H1 (cell line): Measurements from ENCODE around the gene ABCC4. TPM values are rescaled to one million over a fixed set of nuclear protein-coding genes. Genes with fewer than 3 reads are reported as not detected.

Experiments used
- CTCF ChIA-PET: fragments of 300-600 bp; sonication (Branson Sonifier 250); formaldehyde crosslinking; loops from one replicate; lab custom pipeline; 2021; ENCODE audit not compliant: partially characterized antibody; lab: Charles Lee
- POLR2A ChIA-PET: fragments of 300-600 bp; sonication (Branson Sonifier 250); formaldehyde crosslinking; loops from one replicate; lab custom pipeline; 2021; ENCODE audit warnings: inconsistent platforms; ENCODE audit not compliant: partially characterized antibody; lab: Charles Lee
- DNase-seq, 2 experiments: peaks; one replicate each; pipeline versions ENCODE4 v3.0.0 to v3.0.0-alpha.2; 2010 to 2022; ENCODE audit warnings: low spot score in 2 of 2, low read depth in 1 of 2, mixed read lengths in 1 of 2
- FAIRE-seq: peaks from 2 replicates; lab custom pipeline; 2011; peaks lifted over from hg19 to GRCh38; lab: Jason Lieb, UNC
- H2AFZ ChIP-seq: 2 replicates; pipeline ENCODE4 v1.8.1; 2012; ENCODE audit warnings: low read length, inconsistent platforms
- H2AK5ac ChIP-seq: 2 replicates; pipeline ENCODE4 v1.6.1; 2013; ENCODE audit warnings: low read depth, low read length
- H2BK120ac ChIP-seq: replicated peaks from 2 replicates; pipeline ENCODE3; 2013; ENCODE audit warnings: low read depth, low read length, inconsistent platforms
- H2BK12ac ChIP-seq: 2 replicates; pipeline ENCODE4 v1.6.1; 2013; ENCODE audit warnings: low read depth, low read length
- H2BK15ac ChIP-seq: 2 replicates; pipeline ENCODE4 v1.6.1; 2013; ENCODE audit warnings: low read length
- H2BK20ac ChIP-seq: 2 replicates; pipeline ENCODE4 v1.6.1; 2013; ENCODE audit warnings: low read length
- H2BK5ac ChIP-seq: 2 replicates; pipeline ENCODE4 v1.6.1; 2013; ENCODE audit warnings: low read depth, low read length
- H3K14ac ChIP-seq: 2 replicates; pipeline ENCODE4 v1.6.1; 2013; ENCODE audit warnings: inconsistent platforms; ENCODE audit not compliant: insufficient read length
- H3K18ac ChIP-seq: 2 replicates; pipeline ENCODE4 v1.6.1; 2013; ENCODE audit warnings: low read length; ENCODE audit errors: extremely low read depth
- H3K23ac ChIP-seq: 2 replicates; pipeline ENCODE4 v1.6.1; 2013; ENCODE audit warnings: inconsistent platforms; ENCODE audit not compliant: insufficient read length
- H3K23me2 ChIP-seq: 2 replicates; pipeline ENCODE4 v1.6.1; 2013; ENCODE audit warnings: low read depth, low read length
- H3K27ac ChIP-seq: 2 replicates; pipeline ENCODE4 v1.6.1; 2011; ENCODE audit warnings: low read depth, low read length, inconsistent platforms
- H3K27me3 ChIP-seq, 4 experiments: replicated peaks in 1 of 4; 1 replicate in 1 of 4; 2 replicates in 3 of 4; pipeline versions ENCODE4 v1.6.1 to v1.8.1; 2011 to 2013; ENCODE audit warnings: low read length in 3 of 4, mild to moderate bottlenecking in 3 of 4, inconsistent platforms in 2 of 4, mixed read lengths in 2 of 4, moderate library complexity in 1 of 4; ENCODE audit not compliant: control insufficient read depth in 3 of 4, insufficient read depth in 3 of 4; ENCODE audit errors: extremely low read depth in 1 of 4
- H3K36me3 ChIP-seq, 4 experiments: 2 replicates each; pipeline versions ENCODE4 v1.6.1 to v1.8.1; 2011 to 2013; ENCODE audit warnings: mild to moderate bottlenecking in 4 of 4, low read length in 3 of 4, moderate library complexity in 2 of 4, control low read depth in 1 of 4, inconsistent platforms in 1 of 4; ENCODE audit not compliant: insufficient read depth in 4 of 4, control insufficient read depth in 2 of 4
- H3K4ac ChIP-seq: replicated peaks from 2 replicates; pipeline ENCODE3; 2013; ENCODE audit warnings: low read length, low read depth, mixed read lengths, inconsistent platforms; ENCODE audit not compliant: insufficient read length
- H3K4me1 ChIP-seq, 4 experiments: replicated peaks in 1 of 4; 1 replicate in 1 of 4; 2 replicates in 3 of 4; pipeline versions ENCODE4 v1.6.1 to v1.8.1; 2011 to 2013; ENCODE audit warnings: low read length in 3 of 4, inconsistent platforms in 2 of 4, mixed read lengths in 1 of 4; ENCODE audit not compliant: insufficient read depth in 4 of 4, control insufficient read depth in 3 of 4
- H3K4me2 ChIP-seq, 2 experiments: 2 replicates each; pipeline versions ENCODE4 v1.6.1 to v1.8.1; 2011 to 2013; ENCODE audit warnings: low read depth in 2 of 2, low read length in 2 of 2, control low read depth in 1 of 2, inconsistent platforms in 1 of 2, mild to moderate bottlenecking in 1 of 2; ENCODE audit not compliant: insufficient read depth in 1 of 2
- H3K4me3 ChIP-seq, 4 experiments: fragments of 200-600, 300-600 bp in 1 of 4; sonication (generic), shearing (Covaris generic), sonication (Bioruptor Twin) in 1 of 4; 2 replicates each; pipeline versions ENCODE4 v1.5.1 to v1.8.1; 2011 to 2016; ENCODE audit warnings: low read length in 4 of 4, low read depth in 3 of 4, control low read depth in 2 of 4, inconsistent platforms in 2 of 4, mild to moderate bottlenecking in 2 of 4, mixed read lengths in 1 of 4, moderate library complexity in 1 of 4; ENCODE audit not compliant: insufficient read depth in 2 of 4; ENCODE audit errors: extremely low read depth in 1 of 4
- H3K56ac ChIP-seq: replicated peaks from 2 replicates; pipeline ENCODE3; 2013; ENCODE audit warnings: low read depth, mild to moderate bottlenecking, mixed read lengths, low read length, inconsistent platforms; ENCODE audit not compliant: insufficient read length
- H3K79me1 ChIP-seq: 2 replicates; pipeline ENCODE4 v1.6.1; 2013; ENCODE audit warnings: low read depth, low read length, control low read depth
- H3K79me2 ChIP-seq, 2 experiments: 2 replicates each; pipeline versions ENCODE4 v1.6.1 to v1.8.1; 2012 to 2013; ENCODE audit warnings: low read length in 2 of 2, mild to moderate bottlenecking in 2 of 2, inconsistent platforms in 1 of 2; ENCODE audit not compliant: insufficient read depth in 2 of 2, control insufficient read depth in 1 of 2
- H3K9ac ChIP-seq, 4 experiments: replicated peaks in 1 of 4; 1 replicate in 1 of 4; 2 replicates in 3 of 4; pipeline versions ENCODE4 v1.6.1 to v1.8.1; 2011 to 2013; ENCODE audit warnings: low read depth in 3 of 4, low read length in 3 of 4, control low read depth in 2 of 4, mild to moderate bottlenecking in 2 of 4, moderate library complexity in 2 of 4, inconsistent platforms in 1 of 4; ENCODE audit errors: extremely low read depth in 1 of 4
- H3K9me3 ChIP-seq, 2 experiments: 2 replicates each; pipeline versions ENCODE4 v1.6.1 to v1.8.1; 2012 to 2013; ENCODE audit warnings: mild to moderate bottlenecking in 2 of 2, moderate library complexity in 2 of 2, control low read depth in 1 of 2, inconsistent platforms in 1 of 2, low read depth in 1 of 2, low read length in 1 of 2, mixed read lengths in 1 of 2; ENCODE audit not compliant: insufficient read depth in 2 of 2
- H4K20me1 ChIP-seq, 2 experiments: replicated peaks in 1 of 2; 2 replicates each; pipeline versions ENCODE3 to v1.8.1; 2011 to 2013; ENCODE audit warnings: inconsistent platforms in 2 of 2, low read length in 2 of 2, mild to moderate bottlenecking in 1 of 2; ENCODE audit not compliant: insufficient read depth in 2 of 2, control insufficient read depth in 1 of 2
- H4K5ac ChIP-seq: 2 replicates; pipeline ENCODE4 v1.6.1; 2013; ENCODE audit warnings: low read length, low read depth, mixed read lengths, inconsistent platforms; ENCODE audit not compliant: insufficient read length
- H4K8ac ChIP-seq: 2 replicates; pipeline ENCODE4 v1.8.0; 2013; ENCODE audit warnings: mild to moderate bottlenecking, moderate library complexity, low read length, inconsistent platforms; ENCODE audit not compliant: insufficient read depth; ENCODE audit errors: extremely low read depth
- H4K91ac ChIP-seq: replicated peaks from 2 replicates; pipeline ENCODE3; 2013; ENCODE audit warnings: low read length, mixed read lengths, inconsistent platforms; ENCODE audit not compliant: insufficient read length
- EGR1 ChIP-seq: IDR thresholded peaks from 2 replicates; pipeline ENCODE4 v1.6.1; 2011; ENCODE audit warnings: low read depth, low read length, borderline replicate concordance
- HDAC2 ChIP-seq, 2 experiments: fragments of 300-600 bp in 1 of 2; sonication (generic) in 1 of 2; IDR thresholded peaks; 2 replicates each; pipeline ENCODE4 v1.6.1; 2011 to 2012; ENCODE audit warnings: low read depth in 2 of 2, low read length in 2 of 2, mild to moderate bottlenecking in 2 of 2, moderate library complexity in 2 of 2, borderline replicate concordance in 1 of 2, inconsistent platforms in 1 of 2
- NANOG ChIP-seq: IDR thresholded peaks from 2 replicates; pipeline ENCODE4 v1.6.1; 2011; ENCODE audit warnings: low read length, low read depth, mild to moderate bottlenecking, inconsistent platforms; ENCODE audit not compliant: insufficient read depth, poor library complexity, severe bottlenecking
- POU5F1 ChIP-seq: IDR thresholded peaks from 2 replicates; pipeline ENCODE4 v1.6.1; 2011; ENCODE audit warnings: low read depth, mild to moderate bottlenecking, low read length, moderate library complexity
- RXRA ChIP-seq: IDR thresholded peaks from 2 replicates; pipeline ENCODE4 v1.6.1; 2011; ENCODE audit warnings: low read depth, mild to moderate bottlenecking, low read length, moderate library complexity; ENCODE audit not compliant: insufficient read depth
- SIN3A ChIP-seq, 2 experiments: IDR thresholded peaks in 1 of 2; conservative IDR thresholded peaks in 1 of 2; 2 replicates each; pipeline ENCODE4 v1.6.1; 2011 to 2012; ENCODE audit warnings: low read length in 2 of 2, improper control_type of control experiment in 1 of 2, low read depth in 1 of 2, mild to moderate bottlenecking in 1 of 2
- SP2 ChIP-seq: IDR thresholded peaks from 2 replicates; pipeline ENCODE4 v1.6.1; 2012; ENCODE audit warnings: mild to moderate bottlenecking, low read length, inconsistent platforms
- WGBS, 2 experiments: shearing (Covaris generic) in 1 of 2; methylation state at CpG; one replicate each; pipeline versions ENCODE4 v1.1.6 to v1.1.7; 2013 to 2015; ENCODE audit warnings: low lambda C conversion rate in 2 of 2, mixed read lengths in 2 of 2, inconsistent platforms in 1 of 2, low coverage in 1 of 2, missing lambda C conversion rate in 1 of 2; ENCODE audit not compliant: insufficient replicate concordance in 2 of 2, insufficient coverage in 1 of 2, insufficient read length in 1 of 2; ENCODE audit errors: extremely low coverage in 1 of 2, missing lambda C conversion rate in 1 of 2; 5-methylcytosine and 5-hydroxymethylcytosine counted together
- polyA plus RNA-seq, 7 experiments: library from polyadenylated mRNA; depleted of rRNA in 3 of 7; stranded (reverse) in 5 of 7; unstranded in 2 of 7; fragments of >200 nt in 5 of 7; fragments of 200-250 nt in 2 of 7; gene quantifications; 1 replicate in 5 of 7; 2 replicates in 1 of 7; 4 replicates in 1 of 7; pipeline versions ENCODE4 v1.2.1 to v1.2.3, GENCODE V29; 2011 to 2013; ENCODE audit warnings: missing spikeins in 2 of 7, mixed read lengths in 2 of 7
- total RNA-seq: library from RNA; stranded (reverse); fragmentation: NEBNext Ultra II Directional; extraction: Animal tissue kit (Norgen Biotek cat#: 25700); gene quantifications from 2 replicates; pipeline ENCODE4 v1.2.1, GENCODE V29; 2021

The ABCC4 gene
- total and polyA plus RNA-seq, 2 of the 8 experiments (the other 6 are each of a cell fraction or from before 2014, with no cell fraction given), result 4.0 to 14.1 TPM

GRCh38 chr13:95226476-95226875 is 74.8 kb downstream of the ABCC4 start:
- Histone ChIP-seq H3K27ac (no peak overlapping the region), H3K4ac (no peak overlapping the region), H4K91ac (no peak overlapping the region), H2AFZ (no peak overlapping the region), H2AK5ac (no peak overlapping the region), H4K5ac (no peak overlapping the region), H3K23me2 (no peaks in the 10 kb centered on the region), H3K79me1 (no peaks in the 10 kb centered on the region; the same call in 1 of the 2 replicates), H3K23ac (no peak overlapping the region), H3K4me1 (no peaks in the 10 kb centered on the region), H2BK20ac (no peak overlapping the region), H3K27me3 (no peaks in the 10 kb centered on the region), H3K9me3 (no peaks in the 10 kb centered on the region), H2BK120ac (no peak overlapping the region), H4K8ac (no peak overlapping the region), H4K20me1 (no peaks in the 10 kb centered on the region), H2BK12ac (no peak overlapping the region), H2BK5ac (no peak overlapping the region), H3K18ac (no peak overlapping the region), H3K9ac (no peak overlapping the region), H3K79me2 (no peaks in the 10 kb centered on the region), H3K56ac (no peak overlapping the region), H3K4me3 (no peak overlapping the region), H3K14ac (no peak overlapping the region), H2BK15ac (no peak overlapping the region), H3K36me3 (no peaks in the 10 kb centered on the region), H3K4me2 (no peak overlapping the region)
- TF ChIP-seq POU5F1, result no peak
- no peak for TF ChIP-seq SIN3A (conservative IDR thresholded peaks at IDR 0.05 in 1 of 2, IDR thresholded peaks at IDR 0.05 in 1 of 2; ENCODE audit: low read depth in 1 of 2, low read length in 2 of 2)
- TF ChIP-seq RXRA, result no peak
- TF ChIP-seq EGR1, result no peak
- TF ChIP-seq NANOG, result no peak
- no peak for TF ChIP-seq SP2
- no peak for TF ChIP-seq HDAC2 (IDR thresholded peaks at IDR 0.05; ENCODE audit: borderline replicate concordance in 1 of 2, low read depth in 2 of 2, low read length in 2 of 2)
- FAIRE-seq, result no peak
- no peak for DNase-seq
- 90% methylated on average over 5 of the region's 5 CpGs; no CpG with 5 or more reads in 1 of the 2 experiments for WGBS, 2 experiments
- ChIA-PET POLR2A (interaction anchor here (1.3 kb wide), 1 partner anchor 12 kb away, joined by 5 read pairs; no protein-coding TSS in a partner anchor), CTCF (interaction anchor here (0.8 to 1.8 kb wide), 3 partner anchors 36 to 70 kb away, joined by 3 to 6 read pairs (median 5); no protein-coding TSS in a partner anchor)
